HepG2 (cell line): Measurements from ENCODE around the gene PAIP2. TPM values are rescaled to one million over a fixed set of nuclear protein-coding genes. Genes with fewer than 3 reads are reported as not detected.
A peak's percentile ranks its signal among the peaks of the same experiment; 100 is the strongest.

Experiments used
- BCL3 ChIP-seq: sonication (generic); formaldehyde crosslinking; IDR thresholded peaks from 2 replicates; pipeline ENCODE4 v1.5.1; 2020; ENCODE audit warnings: mild to moderate bottlenecking, missing genetic modification reagents, moderate library complexity
- E2F5 ChIP-seq: sonication (generic); formaldehyde crosslinking; conservative IDR thresholded peaks from 2 replicates; pipeline ENCODE4 v1.4.0; 2020; ENCODE audit warnings: missing genetic modification reagents
- ETS1 ChIP-seq: sonication (generic); formaldehyde crosslinking; IDR thresholded peaks from 2 replicates; pipeline ENCODE4 v1.4.0; 2020; ENCODE audit warnings: missing genetic modification reagents
- KMT2B ChIP-seq: IDR thresholded peaks from 2 replicates; pipeline ENCODE4 v1.6.1; 2016; ENCODE audit warnings: missing genetic modification reagents, missing compliant biosample characterization
- MTA1 ChIP-seq: sonication (generic); formaldehyde crosslinking; IDR thresholded peaks from 2 replicates; pipeline ENCODE4 v1.4.0; 2020; ENCODE audit warnings: missing genetic modification reagents, mild to moderate bottlenecking, borderline replicate concordance
- PAWR ChIP-seq: sonication (generic); formaldehyde crosslinking; IDR thresholded peaks from 2 replicates; pipeline ENCODE4 v1.4.0; 2020; ENCODE audit warnings: missing genetic modification reagents, mild to moderate bottlenecking, borderline replicate concordance
- PLSCR1 ChIP-seq: sonication (generic); formaldehyde crosslinking; IDR thresholded peaks from 2 replicates; pipeline ENCODE4 v1.5.0; 2020; ENCODE audit warnings: missing genetic modification reagents, mild to moderate bottlenecking, borderline replicate concordance
- SATB2 ChIP-seq: sonication (generic); formaldehyde crosslinking; IDR thresholded peaks from 2 replicates; pipeline ENCODE4 v1.5.0; 2020; ENCODE audit warnings: missing genetic modification reagents
- SOX5 ChIP-seq: IDR thresholded peaks from 2 replicates; pipeline ENCODE4 v1.6.1; 2016; ENCODE audit warnings: borderline replicate concordance
- ZBTB1 ChIP-seq: sonication (generic); formaldehyde crosslinking; IDR thresholded peaks from 2 replicates; pipeline ENCODE4 v1.4.0; 2020; ENCODE audit warnings: missing genetic modification reagents, borderline replicate concordance
- ZBTB7A ChIP-seq: sonication (generic); formaldehyde crosslinking; IDR thresholded peaks from 2 replicates; pipeline ENCODE4 v1.8.0; 2022; ENCODE audit warnings: mild to moderate bottlenecking, missing genetic modification reagents
- ZFAT ChIP-seq: sonication (generic); formaldehyde crosslinking; conservative IDR thresholded peaks from 2 replicates; pipeline ENCODE4 v1.8.1; 2023; ENCODE audit warnings: missing genetic modification reagents, inconsistent platforms
- ZKSCAN1 ChIP-seq: fragments of 150-350 bp; IDR thresholded peaks from 2 replicates; pipeline ENCODE4 v1.6.1; 2014; ENCODE audit warnings: low read length
- ZNF552 ChIP-seq: sonication (generic); formaldehyde crosslinking; IDR thresholded peaks from 2 replicates; pipeline ENCODE4 v1.9.0; 2022; ENCODE audit warnings: missing genetic modification reagents, mild to moderate bottlenecking, borderline replicate concordance
- ZNF7 ChIP-seq: IDR thresholded peaks from 2 replicates; pipeline ENCODE4 v1.6.1; 2016; ENCODE audit warnings: missing biosample characterization, missing genetic modification reagents
- polyA plus RNA-seq, 8 experiments: library from polyadenylated mRNA; depleted of rRNA in 3 of 8; stranded (reverse) in 7 of 8; unstranded in 1 of 8; fragments of >200 nt; fragmentation: Illumina TruSeq in 4 of 8; extraction: Trizol in 4 of 8; gene quantifications; 2 replicates each; pipeline versions ENCODE4 v1.2.1 to v1.2.3, GENCODE V29; 2011 to 2016; ENCODE audit warnings: low read depth in 4 of 8, missing spikeins in 1 of 8, mixed read lengths in 1 of 8; ENCODE audit not compliant: insufficient read depth in 1 of 8
- total RNA-seq, 5 experiments: library from RNA; depleted of rRNA; stranded (reverse); fragments of >200 nt; fragmentation: Illumina TruSeq; extraction: Trizol; gene quantifications; 2 replicates each; pipeline ENCODE4 v1.2.3, GENCODE V29; 2016; ENCODE audit warnings: low read depth in 1 of 5
- TF ChIP-seq, protein P1 (sequence below): sonication (generic); formaldehyde crosslinking; IDR thresholded peaks from 2 replicates; pipeline ENCODE4 v1.4.0; 2020; ENCODE audit warnings: missing genetic modification reagents
- TF ChIP-seq, protein P2 (sequence below): sonication (generic); formaldehyde crosslinking; IDR thresholded peaks from 2 replicates; pipeline ENCODE4 v1.4.0; 2020; ENCODE audit warnings: missing genetic modification reagents
- TF ChIP-seq, protein P3 (sequence below), 2 experiments: sonication (generic) in 1 of 2; formaldehyde crosslinking in 1 of 2; IDR thresholded peaks; 2 replicates each; pipeline versions ENCODE4 v1.4.0 to v1.6.1; 2018 to 2020; ENCODE audit warnings: missing genetic modification reagents in 2 of 2, borderline replicate concordance in 1 of 2, low read depth in 1 of 2, mild to moderate bottlenecking in 1 of 2, missing biosample characterization in 1 of 2

Gene PAIP2
- total and polyA plus RNA-seq, 2 of the 13 experiments (the other 11 are each of a cell fraction or from before 2014, with no cell fraction given): 61.5 to 76.3 TPM

DNA sequence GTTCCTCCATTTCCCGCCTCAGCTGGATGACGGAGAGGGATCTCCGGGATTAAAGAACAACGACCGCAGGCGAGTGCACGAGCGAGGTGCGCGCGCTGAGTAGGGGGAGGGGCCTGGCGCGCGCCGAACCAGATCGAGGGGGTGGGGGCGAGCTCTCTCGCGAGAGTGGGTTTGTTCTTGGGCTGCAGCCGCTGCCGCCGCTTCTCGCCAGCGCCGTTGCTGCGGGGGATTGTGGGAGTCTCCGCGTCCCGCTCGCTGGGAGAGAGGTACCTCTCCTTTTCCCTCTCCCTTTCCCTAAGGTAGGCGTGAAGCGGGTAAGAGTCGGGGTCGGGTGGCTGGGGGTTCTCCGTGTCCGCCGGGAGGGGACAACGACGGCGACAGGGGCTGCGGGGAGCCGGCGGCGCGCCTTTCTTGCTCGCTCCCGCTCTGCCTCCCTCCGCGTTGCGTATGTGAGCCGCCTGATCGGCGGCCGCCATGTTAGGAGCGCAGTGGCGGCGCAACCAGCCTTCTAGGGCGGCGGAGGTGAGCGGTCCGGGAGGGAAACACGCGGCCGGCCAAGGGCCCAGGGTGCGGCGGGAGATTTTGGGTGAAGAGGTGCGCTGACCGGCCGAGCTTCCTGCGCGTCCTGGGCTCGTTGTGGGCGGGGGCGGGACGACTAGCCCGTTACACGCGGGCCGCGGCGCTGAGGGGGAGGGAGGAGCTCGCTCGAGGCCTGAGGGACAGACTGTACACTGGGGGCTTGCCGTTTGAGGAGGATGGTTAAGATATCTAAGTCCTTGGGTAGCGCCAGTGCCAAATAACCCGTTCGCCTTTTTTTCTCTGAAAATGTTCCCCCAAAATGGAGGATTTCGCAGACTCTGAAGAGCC, 47.9 kb upstream of the PAIP2 start, which contains the start of gene MATR3 (continued):
- TF ChIP-seq, protein P1, sequence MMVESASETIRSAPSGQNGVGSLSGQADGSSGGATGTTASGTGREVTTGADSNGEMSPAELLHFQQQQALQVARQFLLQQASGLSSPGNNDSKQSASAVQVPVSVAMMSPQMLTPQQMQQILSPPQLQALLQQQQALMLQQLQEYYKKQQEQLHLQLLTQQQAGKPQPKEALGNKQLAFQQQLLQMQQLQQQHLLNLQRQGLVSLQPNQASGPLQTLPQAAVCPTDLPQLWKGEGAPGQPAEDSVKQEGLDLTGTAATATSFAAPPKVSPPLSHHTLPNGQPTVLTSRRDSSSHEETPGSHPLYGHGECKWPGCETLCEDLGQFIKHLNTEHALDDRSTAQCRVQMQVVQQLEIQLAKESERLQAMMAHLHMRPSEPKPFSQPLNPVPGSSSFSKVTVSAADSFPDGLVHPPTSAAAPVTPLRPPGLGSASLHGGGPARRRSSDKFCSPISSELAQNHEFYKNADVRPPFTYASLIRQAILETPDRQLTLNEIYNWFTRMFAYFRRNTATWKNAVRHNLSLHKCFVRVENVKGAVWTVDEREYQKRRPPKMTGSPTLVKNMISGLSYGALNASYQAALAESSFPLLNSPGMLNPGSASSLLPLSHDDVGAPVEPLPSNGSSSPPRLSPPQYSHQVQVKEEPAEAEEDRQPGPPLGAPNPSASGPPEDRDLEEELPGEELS: peak; percentile 33; the same call in 1 of the 2 replicates
- 0 out of 2 replicates have a peak, but pooled peaks have one; percentile 23 for TF ChIP-seq ZBTB7A (CRISPR knock-in tag)
- 0 out of 2 replicates have a peak, but pooled peaks have one; percentile 44 for TF ChIP-seq ETS1 (CRISPR knock-in tag)
- no peak for TF ChIP-seq ZNF7 (CRISPR knock-in tag)
- no peak for TF ChIP-seq PLSCR1 (CRISPR knock-in tag)
- 0 out of 2 replicates have a peak, but pooled peaks have one; percentile 37 for TF ChIP-seq SATB2 (CRISPR knock-in tag)
- TF ChIP-seq, protein P2, sequence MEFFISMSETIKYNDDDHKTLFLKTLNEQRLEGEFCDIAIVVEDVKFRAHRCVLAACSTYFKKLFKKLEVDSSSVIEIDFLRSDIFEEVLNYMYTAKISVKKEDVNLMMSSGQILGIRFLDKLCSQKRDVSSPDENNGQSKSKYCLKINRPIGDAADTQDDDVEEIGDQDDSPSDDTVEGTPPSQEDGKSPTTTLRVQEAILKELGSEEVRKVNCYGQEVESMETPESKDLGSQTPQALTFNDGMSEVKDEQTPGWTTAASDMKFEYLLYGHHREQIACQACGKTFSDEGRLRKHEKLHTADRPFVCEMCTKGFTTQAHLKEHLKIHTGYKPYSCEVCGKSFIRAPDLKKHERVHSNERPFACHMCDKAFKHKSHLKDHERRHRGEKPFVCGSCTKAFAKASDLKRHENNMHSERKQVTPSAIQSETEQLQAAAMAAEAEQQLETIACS (CRISPR knock-in tag): peak; percentile 96
- TF ChIP-seq ZBTB1 (CRISPR knock-in tag): no peak
- TF ChIP-seq ZFAT (CRISPR knock-in tag): 0 out of 2 replicates have a peak, but pooled peaks have one; percentile 50
- TF ChIP-seq PAWR (CRISPR knock-in tag): no peak
- peak; percentile 56 for TF ChIP-seq SOX5 (CRISPR knock-in tag)
- peak; percentile 77; the same call in 1 of the 2 replicates for TF ChIP-seq BCL3 (CRISPR knock-in tag)
- 0 out of 2 replicates have a peak, but pooled peaks have one; percentile 26 for TF ChIP-seq ZNF552 (CRISPR knock-in tag)
- TF ChIP-seq KMT2B: peak; percentile 86
- no peak for TF ChIP-seq ZKSCAN1
- TF ChIP-seq MTA1 (CRISPR knock-in tag): no peak
- TF ChIP-seq E2F5: peak; percentile 74
- TF ChIP-seq, protein P3, sequence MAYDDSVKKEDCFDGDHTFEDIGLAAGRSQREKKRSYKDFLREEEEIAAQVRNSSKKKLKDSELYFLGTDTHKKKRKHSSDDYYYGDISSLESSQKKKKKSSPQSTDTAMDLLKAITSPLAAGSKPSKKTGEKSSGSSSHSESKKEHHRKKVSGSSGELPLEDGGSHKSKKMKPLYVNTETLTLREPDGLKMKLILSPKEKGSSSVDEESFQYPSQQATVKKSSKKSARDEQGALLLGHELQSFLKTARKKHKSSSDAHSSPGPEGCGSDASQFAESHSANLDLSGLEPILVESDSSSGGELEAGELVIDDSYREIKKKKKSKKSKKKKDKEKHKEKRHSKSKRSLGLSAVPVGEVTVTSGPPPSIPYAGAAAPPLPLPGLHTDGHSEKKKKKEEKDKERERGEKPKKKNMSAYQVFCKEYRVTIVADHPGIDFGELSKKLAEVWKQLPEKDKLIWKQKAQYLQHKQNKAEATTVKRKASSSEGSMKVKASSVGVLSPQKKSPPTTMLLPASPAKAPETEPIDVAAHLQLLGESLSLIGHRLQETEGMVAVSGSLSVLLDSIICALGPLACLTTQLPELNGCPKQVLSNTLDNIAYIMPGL (CRISPR knock-in tag; IDR thresholded peaks at IDR 0.05; ENCODE audit: borderline replicate concordance in 1 of 2, low read depth in 1 of 2): peak; percentile 94
